ENCODE measurements around the gene DHRS2.
"Not testable (repeated sequence)": the region's sequence is repeated elsewhere in the genome, so short reads cannot be mapped to it uniquely, and the experiment has no call there.

Gene DHRS2

DNA sequence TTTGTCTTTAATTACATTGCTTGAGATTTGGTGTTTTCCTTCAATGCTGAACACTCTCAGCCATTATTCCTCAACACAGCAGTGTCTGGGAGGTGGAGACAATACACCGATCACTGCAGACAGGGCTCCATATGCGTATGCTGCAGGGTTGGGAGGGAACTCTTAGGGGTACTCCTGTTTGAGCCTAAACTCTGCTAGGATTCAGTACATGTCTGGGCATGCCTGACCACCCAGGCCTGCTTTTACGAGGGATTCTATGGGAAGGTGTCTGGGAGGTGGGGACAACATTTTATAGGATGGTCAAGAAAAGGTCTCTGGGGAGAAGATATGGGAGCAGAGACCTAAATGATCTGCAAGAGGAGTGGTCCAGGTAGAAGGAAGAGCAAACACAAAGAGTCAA is 34.3 kb downstream of the DHRS2 start:
- DNase-seq (ENCODE audit: low read depth), result peak; percentile 15
- no peak overlapping the region for H3K4me3 ChIP-seq (ENCODE audit: low read length)
- TF ChIP-seq, protein P1, sequence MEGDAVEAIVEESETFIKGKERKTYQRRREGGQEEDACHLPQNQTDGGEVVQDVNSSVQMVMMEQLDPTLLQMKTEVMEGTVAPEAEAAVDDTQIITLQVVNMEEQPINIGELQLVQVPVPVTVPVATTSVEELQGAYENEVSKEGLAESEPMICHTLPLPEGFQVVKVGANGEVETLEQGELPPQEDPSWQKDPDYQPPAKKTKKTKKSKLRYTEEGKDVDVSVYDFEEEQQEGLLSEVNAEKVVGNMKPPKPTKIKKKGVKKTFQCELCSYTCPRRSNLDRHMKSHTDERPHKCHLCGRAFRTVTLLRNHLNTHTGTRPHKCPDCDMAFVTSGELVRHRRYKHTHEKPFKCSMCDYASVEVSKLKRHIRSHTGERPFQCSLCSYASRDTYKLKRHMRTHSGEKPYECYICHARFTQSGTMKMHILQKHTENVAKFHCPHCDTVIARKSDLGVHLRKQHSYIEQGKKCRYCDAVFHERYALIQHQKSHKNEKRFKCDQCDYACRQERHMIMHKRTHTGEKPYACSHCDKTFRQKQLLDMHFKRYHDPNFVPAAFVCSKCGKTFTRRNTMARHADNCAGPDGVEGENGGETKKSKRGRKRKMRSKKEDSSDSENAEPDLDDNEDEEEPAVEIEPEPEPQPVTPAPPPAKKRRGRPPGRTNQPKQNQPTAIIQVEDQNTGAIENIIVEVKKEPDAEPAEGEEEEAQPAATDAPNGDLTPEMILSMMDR (IDR thresholded peaks at IDR 0.05; ENCODE audit: insufficient read depth, low read depth, low read length, missing control alignments), result no peak

DNA sequence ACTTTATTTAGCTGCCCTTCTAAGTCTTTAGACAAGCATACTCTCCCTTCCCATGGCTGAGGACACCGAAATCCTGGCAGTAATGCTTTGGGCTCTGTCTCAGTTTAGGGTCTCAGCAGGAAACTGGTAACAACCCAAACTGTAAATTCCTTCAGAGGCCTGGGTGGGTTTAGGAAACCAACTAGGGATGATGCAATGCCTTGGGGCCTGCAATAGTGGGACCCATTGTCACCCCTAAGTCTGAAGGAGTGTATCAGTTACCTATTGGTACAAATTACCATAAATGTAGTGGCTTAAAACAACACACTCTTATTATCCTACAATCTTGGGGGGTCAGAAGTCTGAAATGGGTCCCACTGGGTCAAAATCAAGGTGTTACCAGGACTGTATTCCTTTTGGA is 36.0 kb downstream of the DHRS2 start:
- no peak for DNase-seq (ENCODE audit: low read depth)
- no peak overlapping the region for H3K4me3 ChIP-seq (ENCODE audit: low read length)
- TF ChIP-seq, protein P1 (IDR thresholded peaks at IDR 0.05; ENCODE audit: insufficient read depth, low read depth, low read length, missing control alignments), result no peak

DNA sequence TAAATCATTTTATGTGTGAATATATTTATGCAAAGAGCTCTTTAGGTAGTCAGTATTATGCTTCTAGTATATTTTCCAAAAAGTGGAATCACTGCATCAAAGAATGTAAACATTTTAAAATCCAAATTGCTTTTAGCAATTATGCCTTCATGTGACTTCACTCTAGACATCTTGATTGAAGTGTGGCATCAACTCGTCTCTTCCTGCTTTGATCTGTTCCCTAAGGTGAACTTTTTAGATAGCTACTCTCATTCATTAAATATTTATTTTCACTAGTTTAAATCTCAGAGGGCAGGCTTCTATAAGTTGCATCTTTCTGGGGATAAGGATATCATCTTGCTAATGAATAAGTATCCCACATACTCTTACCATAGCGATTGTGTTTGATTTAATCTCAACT is 39.2 kb downstream of the DHRS2 start:
- no peak for DNase-seq (ENCODE audit: low read depth)
- TF ChIP-seq, protein P1 (IDR thresholded peaks at IDR 0.05; ENCODE audit: insufficient read depth, low read depth, low read length, missing control alignments), result no peak
- no peak overlapping the region for H3K4me3 ChIP-seq (ENCODE audit: low read length)

DNA sequence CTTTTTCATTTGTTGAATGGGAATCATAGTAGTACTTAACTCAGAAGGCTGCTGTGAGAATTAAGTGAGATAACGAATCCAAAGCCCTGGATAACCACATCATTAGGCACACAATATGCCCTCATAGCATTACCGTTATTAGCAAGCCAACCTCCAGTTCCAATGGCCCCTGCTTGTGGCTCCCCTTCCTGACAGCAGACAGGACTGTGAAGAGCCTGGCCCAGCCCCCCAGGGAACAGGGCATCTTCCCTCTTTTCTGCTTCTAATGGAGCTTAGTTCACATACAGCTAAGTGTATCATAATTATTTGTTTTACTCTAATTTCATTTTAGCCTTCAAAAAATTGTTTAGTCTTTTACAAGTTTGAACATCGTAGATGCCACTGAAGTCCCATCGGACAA is 39.7 kb downstream of the DHRS2 start:
- TF ChIP-seq, protein P1 (IDR thresholded peaks at IDR 0.05; ENCODE audit: insufficient read depth, low read depth, low read length, missing control alignments), result no peak
- H3K4me3 ChIP-seq (ENCODE audit: low read length), result no peak overlapping the region
- no peak for DNase-seq (ENCODE audit: low read depth)

DNA sequence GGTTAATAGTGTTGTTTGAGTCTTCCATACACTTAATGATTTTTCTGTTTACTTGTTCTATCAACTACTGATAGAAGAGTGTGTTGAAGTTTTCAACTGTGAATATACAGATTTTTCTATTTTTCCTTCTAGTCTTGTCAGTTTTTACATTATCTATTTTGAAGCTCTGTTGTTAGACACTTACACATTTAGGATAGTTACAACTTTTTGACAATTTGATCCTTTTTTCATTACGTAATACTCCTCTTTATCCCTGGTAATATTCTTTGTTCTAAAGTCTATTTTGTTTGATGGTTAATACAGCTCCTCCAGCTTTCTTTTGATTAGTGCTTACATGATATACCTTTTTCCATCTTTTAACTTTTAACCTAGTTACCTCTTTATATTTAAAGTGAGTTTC is 45.2 kb downstream of the DHRS2 start:
- TF ChIP-seq, protein P1 (IDR thresholded peaks at IDR 0.05; ENCODE audit: insufficient read depth, low read depth, low read length, missing control alignments), result no peak
- no peak for DNase-seq (ENCODE audit: low read depth)
- H3K4me3 ChIP-seq (ENCODE audit: low read length), result no peak overlapping the region

DNA sequence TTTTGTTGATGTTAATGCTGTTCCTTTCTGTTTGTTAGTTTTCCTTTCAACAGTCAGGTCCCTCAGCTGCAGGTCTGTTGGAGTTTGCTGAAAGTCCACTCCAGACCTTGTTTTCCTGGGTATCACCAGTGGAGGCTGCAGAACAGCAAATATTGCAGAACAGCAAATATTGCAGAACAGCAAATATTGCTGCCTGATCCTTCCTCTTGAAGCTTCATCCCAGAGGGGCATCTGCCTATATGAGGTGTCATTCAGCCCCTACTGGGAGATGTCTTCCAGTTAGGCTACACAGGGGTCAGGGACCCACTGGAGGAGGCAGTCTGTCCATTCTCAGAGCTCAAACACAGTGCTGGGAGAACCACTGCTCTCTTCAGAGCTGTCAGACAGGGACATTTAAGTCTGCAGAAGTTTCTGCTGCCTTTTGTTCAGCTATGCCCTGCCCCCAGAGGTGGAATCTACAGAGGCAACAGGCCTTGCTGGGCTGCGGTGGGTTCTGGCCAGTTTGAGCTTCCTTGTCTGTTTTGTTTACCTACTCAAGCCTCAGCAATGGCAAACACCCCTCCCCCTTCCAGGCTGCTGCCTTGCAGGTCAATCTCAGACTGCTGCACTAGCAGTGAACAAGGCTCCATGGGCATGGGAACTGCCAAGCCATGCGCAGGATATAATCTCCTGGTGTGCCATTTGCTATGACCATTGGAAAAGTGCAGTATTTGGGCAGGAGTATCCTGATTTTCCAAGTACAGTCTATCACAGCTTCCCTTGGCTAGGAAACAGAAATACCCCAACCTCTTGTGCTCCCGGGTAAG is 53.7 kb downstream of the DHRS2 start:
- DNase-seq (ENCODE audit: low read depth); H3K4me3 ChIP-seq (ENCODE audit: low read length): not testable (repeated sequence)

DNA sequence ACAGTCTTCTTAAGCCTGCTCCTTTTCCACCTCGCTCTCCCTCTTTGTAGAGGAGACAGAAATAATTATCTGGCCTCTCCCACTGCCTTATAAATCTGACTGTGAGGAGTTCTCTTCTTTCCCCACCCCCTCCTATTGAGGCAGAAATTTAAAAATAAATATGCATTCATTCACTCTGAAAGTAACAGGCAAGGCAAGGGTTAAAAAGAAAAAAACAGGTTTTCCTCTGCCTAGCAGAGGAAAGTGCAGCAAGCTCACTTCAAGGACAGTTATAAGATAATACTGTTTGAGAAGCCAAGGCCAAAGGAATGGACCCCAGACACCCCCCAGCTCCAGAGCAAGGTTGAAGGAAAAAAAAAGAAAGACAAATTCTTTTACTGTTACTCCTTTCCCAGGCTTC is 56.3 kb downstream of the DHRS2 start:
- TF ChIP-seq, protein P1 (IDR thresholded peaks at IDR 0.05; ENCODE audit: insufficient read depth, low read depth, low read length, missing control alignments), result no peak
- DNase-seq (ENCODE audit: low read depth), result no peak

More for the DNA sequence above, 56.3 kb downstream of the DHRS2 start:
- no peak overlapping the region for H3K4me3 ChIP-seq (ENCODE audit: low read length)

Measured in epithelial cell of esophagus (primary cell).